GM18511 (cell line): Measurements from ENCODE around the gene KIF5C.
A peak's percentile ranks its signal among the peaks of the same experiment; 100 is the strongest.
"Not testable (repeated sequence)": the region's sequence is repeated elsewhere in the genome, so short reads cannot be mapped to it uniquely, and the experiment has no call there.

Experiments
- ATAC-seq: cut with Tn5 transposase; IDR thresholded peaks from one replicate; pipeline ENCODE4 v1.9.1; 2021; ENCODE audit warnings: mild to moderate bottlenecking, moderate library complexity; ENCODE audit not compliant: unreplicated experiment

KIF5C gene

DNA sequence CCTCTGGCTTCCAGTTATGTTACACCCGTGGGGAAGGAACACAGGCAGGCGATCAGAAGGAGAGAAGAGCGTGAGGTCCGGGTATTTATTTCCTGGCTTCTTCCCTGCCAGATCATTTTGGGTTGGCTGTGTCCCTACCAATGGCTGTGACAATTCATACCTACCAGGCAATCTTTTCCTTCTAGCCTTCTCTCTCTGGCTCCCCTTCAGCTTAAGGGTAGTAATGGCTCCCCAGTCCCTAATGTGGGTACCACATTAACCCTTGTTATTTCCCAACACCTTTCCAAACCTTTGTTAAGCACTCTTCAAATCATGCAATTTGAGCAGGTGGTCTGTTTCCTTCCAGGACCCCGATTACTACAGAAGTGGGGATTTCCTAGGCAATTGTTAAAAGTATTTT, 84.7 kb downstream of the KIF5C start:
- no peak for ATAC-seq

- no peak for ATAC-seq
Observed at GRCh38 chr2:148960483-148960882, 85.5 kb downstream of the KIF5C start.

- ATAC-seq, result no peak
Observed at GRCh38 chr2:148963461-148963860, 88.4 kb downstream of the KIF5C start.

GRCh38 chr2:148965623-148966437, 90.8 kb downstream of the KIF5C start:
- peak; percentile 85 for ATAC-seq

DNA sequence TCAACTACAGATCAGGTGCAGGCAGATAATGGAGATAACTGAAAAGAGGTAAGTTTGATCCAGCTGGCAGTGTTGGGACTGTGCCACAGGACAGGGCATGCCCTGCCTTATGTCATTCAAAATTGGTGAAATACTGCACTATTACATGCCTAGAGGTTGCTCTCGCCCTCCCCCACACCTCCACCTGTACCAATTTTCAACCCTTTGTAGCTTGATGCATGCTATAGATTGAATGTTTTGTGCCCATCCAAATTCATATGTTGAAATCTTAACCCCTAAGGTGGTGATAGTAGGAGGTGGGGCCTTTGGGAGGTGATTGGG, 91.4 kb downstream of the KIF5C start:
- peak; percentile 4 for ATAC-seq

GRCh38 chr2:148967056-148967455, 92.0 kb downstream of the KIF5C start:
- ATAC-seq, result no peak

DNA sequence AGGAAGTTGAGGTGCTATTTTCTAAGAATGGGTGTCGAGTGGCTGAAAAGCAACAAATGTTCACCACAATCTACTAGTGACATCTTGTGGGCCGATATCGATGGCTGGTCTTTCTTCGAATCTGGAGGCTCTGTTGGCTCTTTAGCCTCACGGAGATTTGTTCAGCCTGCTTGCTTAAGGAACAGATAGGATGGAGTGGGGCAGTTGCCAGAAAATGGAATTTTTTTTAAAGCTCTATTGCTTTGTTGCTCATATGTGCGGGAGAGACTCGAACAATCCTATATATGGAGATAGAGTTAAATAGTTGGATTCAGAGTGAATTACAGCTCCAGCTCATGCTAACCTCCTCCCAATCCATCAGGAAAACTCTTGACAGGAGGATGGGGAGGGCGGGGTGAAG, 92.6 kb downstream of the KIF5C start:
- no peak for ATAC-seq

DNA sequence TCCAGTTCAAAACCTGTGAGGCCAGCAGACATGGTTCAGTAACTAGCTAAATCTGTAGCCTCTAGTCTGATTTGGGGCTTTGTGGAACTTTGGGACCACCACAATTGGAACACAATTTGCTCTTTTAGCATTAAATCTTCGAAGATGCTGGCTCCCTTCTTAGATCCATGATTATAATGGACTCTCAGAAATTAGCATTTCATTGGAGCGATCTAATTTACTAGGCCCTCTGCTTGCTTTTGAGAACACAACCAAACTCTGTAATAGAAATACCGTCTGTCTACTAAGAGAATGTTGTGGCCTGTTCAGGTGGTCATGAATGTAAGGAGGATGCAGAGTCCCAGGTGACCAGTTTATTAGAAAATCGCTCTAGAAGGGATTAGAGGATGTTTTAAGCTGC, 93.3 kb downstream of the KIF5C start:
- ATAC-seq, result no peak

GRCh38 chr2:148968776-148969319, 93.8 kb downstream of the KIF5C start:
- ATAC-seq, result no peak

DNA sequence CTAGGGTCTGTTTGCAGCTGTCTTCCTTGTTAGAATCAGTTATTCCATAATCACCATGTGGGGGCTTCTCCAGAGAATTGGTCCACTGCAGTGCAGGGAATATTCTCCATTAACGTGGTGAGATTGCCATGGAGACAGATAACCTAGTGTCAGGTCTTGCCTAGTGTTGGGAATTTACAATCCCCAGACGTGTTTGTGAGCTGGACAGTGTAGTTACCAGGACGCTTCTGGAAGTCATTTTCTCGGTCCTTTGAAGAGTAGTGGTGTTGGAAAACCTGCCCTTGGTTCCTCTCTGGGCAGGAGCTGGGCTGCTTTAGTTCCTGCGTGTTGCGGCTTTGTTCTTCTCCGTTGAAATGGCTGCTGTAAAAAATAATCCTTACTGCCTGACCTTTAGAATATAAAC, 94.6 kb downstream of the KIF5C start:
- no peak for ATAC-seq

DNA sequence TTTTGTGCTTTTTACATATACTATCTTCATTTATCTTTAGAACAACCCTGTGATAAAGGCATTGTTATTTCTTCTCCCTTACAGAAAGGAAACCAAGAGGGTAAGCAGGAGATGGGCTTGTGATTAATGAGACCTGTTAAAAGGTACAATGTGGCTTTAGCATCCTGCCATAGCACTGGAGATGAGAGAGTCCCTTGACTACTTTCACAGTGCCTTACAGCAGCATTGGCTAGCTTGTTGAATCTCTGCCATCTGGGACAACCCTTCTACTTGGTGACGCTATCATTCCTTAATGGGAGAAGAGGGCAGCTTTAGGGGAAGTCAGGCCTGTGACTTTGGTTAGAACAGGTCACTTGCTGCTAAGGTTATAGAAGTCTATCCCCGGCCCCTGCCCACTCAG, 95.4 kb downstream of the KIF5C start:
- ATAC-seq, result no peak

GRCh38 chr2:148971547-148971946, 96.5 kb downstream of the KIF5C start:
- ATAC-seq, result peak; percentile 94

DNA sequence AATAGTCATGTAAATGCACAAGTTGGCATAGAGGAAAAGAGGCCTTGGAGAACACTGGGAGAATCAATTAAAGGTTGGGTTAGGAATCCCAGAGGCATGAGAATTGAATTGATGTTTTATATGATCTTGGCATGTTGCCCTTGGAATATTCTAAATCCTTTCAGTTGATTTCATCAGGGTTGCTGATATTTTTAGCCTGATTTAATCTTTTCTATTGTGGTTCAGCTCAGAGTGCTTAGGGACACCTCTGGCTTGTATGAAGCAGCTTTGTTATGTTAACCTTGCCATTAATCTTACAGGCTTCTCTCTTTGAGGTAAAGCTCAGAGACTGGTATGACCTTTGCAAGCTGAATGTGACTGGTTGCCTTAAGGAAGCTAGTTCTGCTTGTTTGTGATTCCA, 99.1 kb downstream of the KIF5C start:
- no peak for ATAC-seq

GRCh38 chr2:148978026-148978685, 103.1 kb downstream of the KIF5C start:
- ATAC-seq, result no peak

- ATAC-seq, result no peak
Observed at GRCh38 chr2:148978706-148979105, 103.7 kb downstream of the KIF5C start.

- ATAC-seq, result no peak
Observed at GRCh38 chr2:148979164-148979918, 104.3 kb downstream of the KIF5C start.

- ATAC-seq, result no peak
Observed at GRCh38 chr2:148979919-148980277, 104.9 kb downstream of the KIF5C start.

DNA sequence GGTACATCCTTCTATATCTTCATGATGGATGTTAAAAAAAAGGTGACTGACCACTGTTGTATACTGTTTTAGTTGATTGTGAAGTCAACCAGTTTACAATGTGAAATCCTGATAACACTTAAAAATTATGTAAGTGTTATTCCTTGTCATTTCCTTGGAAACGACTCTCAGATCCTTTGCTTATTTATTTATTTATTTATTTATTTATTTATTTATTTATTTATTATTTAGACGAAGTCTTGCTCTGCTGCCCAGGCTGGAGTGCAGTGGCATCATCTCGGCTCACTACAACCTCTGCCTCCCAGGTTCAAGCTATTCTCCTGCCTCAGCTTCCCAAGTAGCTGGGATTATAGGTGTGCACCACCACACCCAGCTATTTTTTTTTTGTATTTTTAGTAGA, 105.5 kb downstream of the KIF5C start:
- ATAC-seq, result not testable (repeated sequence)

- ATAC-seq, result no peak
Observed at GRCh38 chr2:148981324-148981723, 106.3 kb downstream of the KIF5C start.

DNA sequence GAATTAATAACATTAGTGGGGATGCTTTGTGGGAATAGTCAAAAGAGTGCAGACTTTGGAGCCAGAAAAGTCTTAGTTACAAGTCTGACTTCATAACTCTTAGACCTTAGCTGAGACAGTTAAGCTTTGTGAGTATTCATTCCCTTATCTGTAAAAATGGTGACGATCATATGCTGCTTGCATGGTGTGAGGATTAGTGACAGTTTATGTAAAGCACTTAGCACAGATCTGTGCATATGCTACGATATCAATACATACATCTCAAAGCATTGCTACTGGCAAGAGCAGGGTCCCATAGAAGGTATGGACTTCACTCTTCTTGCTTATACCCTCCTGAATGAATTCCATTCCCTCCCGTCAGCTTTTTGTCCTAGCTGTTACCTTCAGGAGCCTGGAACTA, 106.8 kb downstream of the KIF5C start:
- no peak for ATAC-seq

DNA sequence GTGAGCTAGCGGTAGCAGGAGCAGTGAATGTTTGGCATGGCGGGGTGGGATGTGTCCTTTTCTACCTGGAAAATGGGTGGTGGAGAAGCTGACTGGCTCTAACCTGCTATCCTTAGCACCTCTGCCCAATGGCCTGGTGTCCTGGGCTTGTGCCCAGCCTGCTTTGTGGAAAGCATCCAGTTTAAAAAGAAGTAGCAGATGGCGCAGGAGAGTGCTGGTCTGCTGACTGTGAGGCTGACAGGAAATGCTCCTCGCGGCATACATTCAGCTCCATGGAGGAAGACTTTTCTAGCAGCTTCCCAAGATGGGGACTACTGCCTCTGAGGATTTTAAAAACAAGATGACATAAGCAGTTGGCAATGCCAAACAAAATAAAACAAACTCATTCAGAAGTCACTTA, 107.3 kb downstream of the KIF5C start:
- ATAC-seq, result no peak

DNA sequence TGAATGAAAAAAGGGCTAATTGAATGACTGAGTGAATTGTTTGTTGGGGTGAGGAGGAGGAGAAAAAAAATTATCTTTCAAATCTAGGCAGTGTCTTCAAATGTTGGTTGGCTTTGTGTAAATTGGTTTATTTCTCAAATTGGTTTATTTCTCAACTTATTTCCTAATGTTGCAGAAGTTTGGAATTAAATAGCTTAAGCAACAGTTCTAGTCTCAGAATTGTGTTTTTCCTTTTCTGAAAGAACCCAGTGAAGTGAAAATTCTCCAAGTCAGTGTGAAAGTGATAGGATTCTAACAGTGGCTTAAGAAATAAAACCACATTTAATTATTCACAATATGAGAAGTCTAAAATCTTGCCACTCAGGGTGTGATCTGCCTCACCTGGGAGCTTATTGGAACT, 108.9 kb downstream of the KIF5C start:
- no peak for ATAC-seq
